Loucy (cell line): ENCODE measurements around the gene GPR107.

Experiments used
- EZH2phosphoT487 ChIP-seq: fragments of 200-600 bp; IDR thresholded peaks from 2 replicates; pipeline ENCODE4 v1.6.1; 2018; ENCODE audit warnings: antibody characterized with exemption, mild to moderate bottlenecking, moderate library complexity, borderline replicate concordance
- TF ChIP-seq, protein P1 (sequence below): fragments of 200-600 bp; sonication (generic); conservative IDR thresholded peaks from 2 replicates; pipeline ENCODE4 v1.5.1; 2014; ENCODE audit warnings: mild to moderate bottlenecking, antibody characterized with exemption, low read length

DNA sequence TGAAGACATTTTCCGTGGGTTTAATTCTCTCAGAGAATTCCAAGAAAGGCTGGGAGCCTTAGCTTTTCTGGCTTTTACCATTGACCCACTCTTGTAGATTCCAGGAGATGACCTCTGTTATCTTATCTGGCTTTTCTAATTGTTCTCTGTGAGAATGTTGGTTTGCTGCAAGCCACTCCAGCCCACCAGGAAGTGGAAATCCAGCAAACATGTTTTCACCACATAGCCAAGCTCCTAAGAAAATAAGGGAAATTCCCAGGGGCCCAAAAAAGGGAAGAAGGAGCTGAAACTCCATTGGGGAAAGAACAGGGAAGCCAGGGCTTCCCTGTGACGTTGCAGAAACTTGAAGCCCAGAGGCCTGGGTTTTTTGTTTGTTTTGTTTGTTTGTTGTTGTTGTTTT, 19.7 kb downstream of the GPR107 start:
- TF ChIP-seq, protein P1, sequence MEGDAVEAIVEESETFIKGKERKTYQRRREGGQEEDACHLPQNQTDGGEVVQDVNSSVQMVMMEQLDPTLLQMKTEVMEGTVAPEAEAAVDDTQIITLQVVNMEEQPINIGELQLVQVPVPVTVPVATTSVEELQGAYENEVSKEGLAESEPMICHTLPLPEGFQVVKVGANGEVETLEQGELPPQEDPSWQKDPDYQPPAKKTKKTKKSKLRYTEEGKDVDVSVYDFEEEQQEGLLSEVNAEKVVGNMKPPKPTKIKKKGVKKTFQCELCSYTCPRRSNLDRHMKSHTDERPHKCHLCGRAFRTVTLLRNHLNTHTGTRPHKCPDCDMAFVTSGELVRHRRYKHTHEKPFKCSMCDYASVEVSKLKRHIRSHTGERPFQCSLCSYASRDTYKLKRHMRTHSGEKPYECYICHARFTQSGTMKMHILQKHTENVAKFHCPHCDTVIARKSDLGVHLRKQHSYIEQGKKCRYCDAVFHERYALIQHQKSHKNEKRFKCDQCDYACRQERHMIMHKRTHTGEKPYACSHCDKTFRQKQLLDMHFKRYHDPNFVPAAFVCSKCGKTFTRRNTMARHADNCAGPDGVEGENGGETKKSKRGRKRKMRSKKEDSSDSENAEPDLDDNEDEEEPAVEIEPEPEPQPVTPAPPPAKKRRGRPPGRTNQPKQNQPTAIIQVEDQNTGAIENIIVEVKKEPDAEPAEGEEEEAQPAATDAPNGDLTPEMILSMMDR = no peak
- no peak for TF ChIP-seq EZH2phosphoT487
